Measurements from ENCODE around the gene ARHGEF3. TPM values are rescaled to one million over a fixed set of nuclear protein-coding genes. Genes with fewer than 3 reads are reported as not detected.

The ARHGEF3 gene
- total RNA-seq, 1 donor from 2014 or later: 37.5 TPM

- intact Hi-C loops (cut with DNase I): no loop called here
- no peak for DNase-seq
- peak overlapping the region; percentile 68 for H3K27ac ChIP-seq
- no peak overlapping the region for H3K4me3 ChIP-seq
- H3K36me3 ChIP-seq: no peaks in the 10 kb centered on the region
- TF ChIP-seq CTCF (IDR thresholded peaks at IDR 0.05): no peak
- no peaks in the 10 kb centered on the region for H3K27me3 ChIP-seq
- ATAC-seq: no peak
- H3K9me3 ChIP-seq: no peaks in the 10 kb centered on the region
- H3K4me1 ChIP-seq: peaks cover 87% of the 10 kb centered on the region
These were observed 12.7 kb downstream of the ARHGEF3 start for GRCh38 chr3:56789076-56789475.

- Histone ChIP-seq H3K27ac (peak overlapping the region; percentile 68), H3K9me3 (no peaks in the 10 kb centered on the region), H3K4me3 (no peak overlapping the region), H3K4me1 (peaks cover 90% of the 10 kb centered on the region), H3K36me3 (no peaks in the 10 kb centered on the region), H3K27me3 (no peaks in the 10 kb centered on the region)
- no peak for TF ChIP-seq CTCF (IDR thresholded peaks at IDR 0.05)
- ATAC-seq: no peak
- no peak for DNase-seq
- intact Hi-C loops (cut with DNase I): no loop called here
These were observed 13.2 kb downstream of the ARHGEF3 start for GRCh38 chr3:56788521-56788920.

GRCh38 chr3:56787784-56788256 is 13.9 kb downstream of the ARHGEF3 start:
- DNase-seq: no peak
- Histone ChIP-seq H3K4me3 (no peak overlapping the region), H3K9me3 (no peaks in the 10 kb centered on the region), H3K4me1 (peaks cover 97% of the 10 kb centered on the region), H3K27me3 (no peaks in the 10 kb centered on the region), H3K27ac (peak overlapping the region; percentile 68), H3K36me3 (no peaks in the 10 kb centered on the region)
- intact Hi-C loops (cut with DNase I): no loop called here
- peak; percentile 74 for ATAC-seq
- no peak for TF ChIP-seq CTCF (IDR thresholded peaks at IDR 0.05)

GRCh38 chr3:56787258-56787775 is 14.4 kb downstream of the ARHGEF3 start:
- no peaks in the 10 kb centered on the region for H3K36me3 ChIP-seq
- DNase-seq (no peak), ATAC-seq (no peak)
- no peak for TF ChIP-seq CTCF (IDR thresholded peaks at IDR 0.05)
- peaks cover 97% of the 10 kb centered on the region for H3K4me1 ChIP-seq
- no peaks in the 10 kb centered on the region for H3K27me3 ChIP-seq
- intact Hi-C loops (cut with DNase I): no loop called here
- H3K27ac ChIP-seq: peak overlapping the region; percentile 68
- H3K9me3 ChIP-seq: no peaks in the 10 kb centered on the region
- no peak overlapping the region for H3K4me3 ChIP-seq

- Histone ChIP-seq H3K9me3 (no peaks in the 10 kb centered on the region), H3K4me1 (peaks cover 97% of the 10 kb centered on the region), H3K27ac (peak overlapping the region; percentile 79), H3K36me3 (no peaks in the 10 kb centered on the region), H3K27me3 (no peaks in the 10 kb centered on the region), H3K4me3 (no peak overlapping the region)
- intact Hi-C loops (cut with DNase I): no loop called here
- ATAC-seq (no peak), DNase-seq (no peak)
- TF ChIP-seq CTCF (IDR thresholded peaks at IDR 0.05): no peak
These were observed 16.2 kb downstream of the ARHGEF3 start for GRCh38 chr3:56785499-56785898.

Data from upper lobe of right lung (tissue), 1 donor.